ENCODE measurements around the gene AQR.
"Not testable (repeated sequence)": the region's sequence is repeated elsewhere in the genome, so short reads cannot be mapped to it uniquely, and the experiment has no call there.

Gene AQR

DNA sequence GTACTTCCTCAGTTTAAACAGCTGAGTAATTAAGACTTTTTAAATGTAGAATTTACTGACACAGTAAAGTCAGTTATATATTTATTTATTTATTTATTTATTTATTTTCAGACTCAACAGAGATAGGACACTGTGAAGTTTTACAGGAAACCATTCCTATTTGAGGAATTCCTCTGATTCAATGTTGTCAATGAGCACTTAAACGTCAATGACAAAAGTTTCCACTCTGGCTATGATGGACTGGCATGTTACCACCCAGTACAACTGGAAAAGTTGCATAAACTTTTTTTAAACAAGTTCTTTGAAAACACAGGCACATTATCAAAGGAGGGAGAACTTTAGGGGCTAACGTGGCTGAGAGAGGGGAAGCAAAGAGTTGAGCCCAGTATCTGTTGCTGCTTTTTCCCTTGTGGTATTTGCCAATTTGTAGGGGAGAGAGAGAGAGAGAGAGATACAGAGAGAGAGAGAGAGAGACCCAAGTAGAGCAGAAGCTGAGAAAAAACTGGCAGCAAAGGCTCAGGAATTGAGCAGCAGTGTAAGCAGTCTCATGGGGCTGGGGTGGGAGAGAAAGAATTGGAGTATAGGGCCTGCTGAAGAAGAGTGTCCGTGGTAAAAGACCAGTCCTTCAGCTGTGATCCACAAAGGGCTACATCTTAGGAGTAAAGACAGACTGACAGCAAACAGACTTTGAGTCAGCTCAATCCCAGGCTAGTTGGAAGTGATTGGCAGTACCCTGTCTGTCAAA, 155.9 kb downstream of the AQR start:
- DNase-seq (ENCODE audit: low read depth in 2 of 2): no peak

GRCh38 chr15:34812868-34813365, 156.6 kb downstream of the AQR start:
- not testable (repeated sequence) for DNase-seq (ENCODE audit: low read depth in 2 of 2)

DNA sequence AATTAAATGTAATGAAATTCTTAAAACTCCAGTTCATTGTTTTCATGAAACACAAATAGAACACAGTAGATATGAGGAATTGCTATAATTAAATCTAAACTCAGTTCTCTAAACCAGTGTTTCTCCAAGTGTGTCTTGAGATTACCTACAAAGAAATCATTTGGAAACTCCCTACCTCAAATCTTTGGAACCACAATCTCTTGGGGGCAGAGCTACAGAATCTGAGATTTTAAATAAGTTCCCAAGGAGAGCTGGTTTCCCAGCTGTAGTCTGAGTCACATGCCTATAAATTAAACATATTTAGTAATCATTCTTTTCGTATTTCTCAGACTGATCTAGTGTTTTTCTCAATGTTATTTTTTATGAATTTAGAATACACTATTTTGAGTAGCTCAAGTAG, 157.2 kb downstream of the AQR start:
- no peak for DNase-seq (ENCODE audit: low read depth in 2 of 2)

GRCh38 chr15:34810443-34811129, 159.0 kb downstream of the AQR start:
- DNase-seq (ENCODE audit: low read depth in 2 of 2): no peak

DNA sequence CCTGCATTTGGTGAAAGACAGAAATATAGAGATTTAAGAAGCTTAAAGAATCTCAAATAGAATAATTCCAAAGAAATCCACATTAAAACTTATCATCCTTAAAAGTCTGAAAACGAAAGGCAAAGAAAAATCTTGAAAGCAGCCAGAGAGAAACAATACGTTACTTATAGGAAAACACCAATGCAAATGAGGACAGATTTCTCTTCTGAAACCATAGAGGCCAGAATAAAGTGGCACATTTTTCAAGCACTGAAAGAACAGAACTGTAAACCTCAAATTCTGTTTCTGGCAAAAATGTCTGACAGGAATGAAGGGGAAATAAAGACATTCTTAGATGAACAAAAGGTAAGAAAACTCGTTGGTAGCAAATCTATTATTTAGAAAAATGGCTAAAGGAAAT, 160.4 kb downstream of the AQR start:
- DNase-seq (ENCODE audit: low read depth in 2 of 2): no peak

DNA sequence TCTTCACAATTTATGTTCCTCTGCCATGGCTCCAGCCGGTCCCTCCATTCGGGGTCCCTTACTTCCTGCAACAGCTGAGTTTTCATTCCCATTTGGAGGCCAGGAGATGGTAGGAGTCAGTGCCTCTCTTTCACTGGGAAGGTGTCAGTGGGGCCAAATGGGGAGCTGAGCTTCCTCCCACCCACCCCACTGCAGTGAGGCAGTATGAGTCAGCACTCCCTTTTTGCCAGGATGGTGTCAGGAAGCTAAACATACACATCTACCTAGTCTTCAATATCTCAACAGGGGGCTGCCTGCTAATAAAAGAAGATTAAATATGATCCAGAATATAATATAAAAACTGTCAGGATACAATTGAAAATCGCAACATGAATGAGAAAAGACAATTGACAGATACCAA, 161.5 kb downstream of the AQR start:
- DNase-seq (ENCODE audit: low read depth in 2 of 2): no peak

DNA sequence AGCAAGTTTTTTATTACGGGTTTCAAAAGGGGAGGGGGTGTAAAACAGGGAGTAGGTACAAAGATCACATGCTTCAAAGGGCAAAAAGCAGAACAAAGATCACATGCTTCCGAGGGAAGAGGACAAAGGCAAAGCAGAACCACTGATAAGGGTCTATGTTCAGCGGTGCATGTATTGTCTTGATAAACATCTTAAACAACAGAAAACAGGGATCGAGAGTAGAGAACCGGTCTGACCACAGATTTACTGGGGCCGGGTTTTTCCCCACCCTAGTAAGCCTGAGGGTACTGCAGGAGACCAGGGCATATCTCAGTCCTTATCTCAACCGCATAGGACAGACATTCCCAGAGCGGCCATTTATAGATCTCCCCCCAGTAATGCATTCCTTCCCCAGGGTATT, 162.3 kb downstream of the AQR start:
- not testable (repeated sequence) for DNase-seq (ENCODE audit: low read depth in 2 of 2)

GRCh38 chr15:34804776-34805175, 164.8 kb downstream of the AQR start:
- DNase-seq (ENCODE audit: low read depth in 2 of 2): no peak

GRCh38 chr15:34804113-34804512, 165.4 kb downstream of the AQR start:
- no peak for DNase-seq (ENCODE audit: low read depth in 2 of 2)

DNA sequence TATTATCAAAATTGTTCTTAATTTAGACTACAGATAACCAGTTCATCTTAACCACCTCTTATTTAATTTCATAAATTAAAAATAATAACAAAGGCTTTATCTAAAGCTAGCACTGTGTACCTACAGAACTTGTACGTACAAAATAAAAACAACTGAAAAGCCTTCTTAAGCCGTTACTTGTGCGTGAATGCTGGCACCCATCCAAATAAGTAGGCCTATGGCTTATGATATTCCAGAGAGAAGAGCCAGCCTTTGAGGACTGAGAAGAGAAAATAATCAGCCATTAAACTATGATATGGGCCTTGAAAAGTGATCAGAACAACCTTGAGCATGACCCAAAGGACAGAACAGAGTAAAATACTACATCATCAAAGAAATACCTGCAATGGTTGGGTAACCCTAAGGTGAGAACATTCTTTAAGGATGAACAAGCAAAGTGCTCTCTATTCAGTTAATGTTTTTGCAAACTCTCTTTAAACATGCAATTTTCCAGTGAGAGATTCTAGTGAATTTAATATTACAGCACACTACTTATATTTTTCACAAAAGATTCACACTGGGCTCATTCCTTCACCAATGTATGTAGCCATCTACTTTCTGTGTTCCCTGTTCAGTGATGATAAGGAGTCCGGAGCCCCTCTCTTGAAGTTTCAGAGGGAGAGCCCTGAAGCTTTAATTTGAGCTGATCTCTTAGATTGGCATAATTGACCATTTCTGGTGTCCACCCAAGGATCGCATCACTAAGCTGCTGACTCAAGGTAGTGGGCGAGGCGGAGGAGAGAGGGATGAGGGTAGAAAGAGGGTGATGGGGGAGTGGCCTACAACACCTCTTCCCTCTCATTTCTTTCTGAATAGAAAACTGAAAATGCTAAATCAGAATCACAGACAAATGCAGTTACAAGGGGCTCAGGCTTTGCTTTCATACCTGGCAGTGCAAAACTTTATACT, 166.5 kb downstream of the AQR start:
- no peak for DNase-seq (ENCODE audit: low read depth in 2 of 2)

DNA sequence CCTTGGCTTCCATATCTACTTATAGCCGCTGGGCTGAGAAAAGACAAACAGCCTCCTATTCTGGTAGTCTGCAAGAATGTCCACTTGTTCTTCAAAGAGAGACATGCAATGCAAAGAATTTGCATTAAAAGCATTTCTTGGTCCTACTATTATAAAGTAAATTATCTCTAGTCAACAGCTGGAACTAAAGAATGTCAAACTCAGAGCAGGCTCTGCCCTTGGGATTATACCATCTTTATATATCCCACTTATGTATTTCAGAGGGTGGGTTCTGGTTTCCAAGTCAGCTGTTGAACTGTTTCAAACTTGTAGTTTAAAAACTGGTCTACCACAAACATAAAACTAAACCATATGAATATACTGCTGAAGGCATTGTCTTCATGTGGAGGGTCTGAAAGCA, 167.2 kb downstream of the AQR start:
- DNase-seq (ENCODE audit: low read depth in 2 of 2): no peak

All from stimulated activated CD8-positive, alpha-beta memory T cell treated with anti-CD3 and anti-CD28 coated beads, Interleukin-15, amount 100 ng/mL, for 4 hours (primary cell).